Measurements from ENCODE around the gene FSTL3.

DNA sequence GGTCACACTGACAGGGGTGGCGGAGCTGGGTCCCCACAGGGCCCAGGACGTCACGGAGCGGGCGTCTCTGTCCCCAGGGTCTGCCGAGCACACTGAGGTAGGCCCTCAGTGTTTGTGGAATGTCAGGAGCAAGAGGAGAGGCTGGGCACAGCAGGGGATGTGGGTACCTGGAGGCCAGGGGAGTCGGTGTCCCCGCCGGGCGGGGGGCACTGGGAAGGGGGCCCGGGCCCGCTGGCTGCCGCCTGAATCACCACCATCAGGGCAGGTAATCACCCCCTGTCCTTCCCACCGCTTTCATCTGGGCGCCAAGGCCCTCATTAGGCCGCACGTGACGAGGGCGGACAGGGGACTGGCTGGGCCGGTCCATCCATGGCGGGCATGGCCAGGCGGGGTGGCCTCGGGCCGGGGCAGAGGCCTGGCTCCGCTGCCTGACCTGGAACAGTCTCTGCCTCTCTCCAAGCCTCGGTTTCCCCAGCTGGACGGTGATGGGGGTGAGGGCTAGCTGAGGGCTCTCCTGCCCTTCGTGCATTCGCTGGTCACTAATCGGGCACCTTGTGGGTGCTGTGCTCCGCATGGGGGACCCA is 35.5 kb upstream of the FSTL3 start:
- TF ChIP-seq CTCF (IDR thresholded peaks at IDR 0.05) (no peak), POLR2A (IDR thresholded peaks at IDR 0.05) (no peak)
